ENCODE results near the gene KCNK1.
"Not testable (repeated sequence)": the region's sequence is repeated elsewhere in the genome, so short reads cannot be mapped to it uniquely, and the experiment has no call there.

GRCh38 chr1:233611363-233611762 lies 2.5 kb upstream of the KCNK1 start:
- TF ChIP-seq EZH2 (IDR thresholded peaks at IDR 0.05; ENCODE audit: insufficient read depth, low read length); CTCF (IDR thresholded peaks at IDR 0.05; ENCODE audit: insufficient read depth, low read depth, low read length): not testable (repeated sequence)
